DND-41 (cell line): ENCODE data around the gene PPP2R2B.

Source experiments
- ATAC-seq: fragments of 200-7000 bp; cut with Tn5 transposase; 3 replicates; pipeline ENCODE4 v1.9.1; 2021; ENCODE audit warnings: low read depth; ENCODE audit not compliant: insufficient read depth
- DNase-seq: peaks from one replicate; pipeline ENCODE4 v3.0.0-alpha.2; 2020
- H2AFZ ChIP-seq: 2 replicates; pipeline ENCODE4 v1.6.0; 2012; ENCODE audit warnings: low read depth, low read length
- H3K27ac ChIP-seq: 2 replicates; pipeline ENCODE4 v1.5.1; 2012; ENCODE audit warnings: low read length, inconsistent platforms
- H3K27me3 ChIP-seq: fragments of 200-600 bp; sonication (generic); 2 replicates; pipeline ENCODE4 v1.6.0; 2012; ENCODE audit warnings: low read length, mild to moderate bottlenecking, inconsistent platforms; ENCODE audit not compliant: insufficient read depth, poor library complexity
- H3K36me3 ChIP-seq: 2 replicates; pipeline ENCODE4 v1.5.1; 2012; ENCODE audit warnings: low read length, inconsistent platforms; ENCODE audit not compliant: insufficient read depth
- H3K4me1 ChIP-seq: 2 replicates; pipeline ENCODE4 v1.5.1; 2012; ENCODE audit warnings: mild to moderate bottlenecking, low read length; ENCODE audit not compliant: insufficient read depth
- H3K4me2 ChIP-seq: 2 replicates; pipeline ENCODE4 v1.6.0; 2012; ENCODE audit warnings: mild to moderate bottlenecking, moderate library complexity, low read length, inconsistent platforms; ENCODE audit not compliant: insufficient read depth
- H3K4me3 ChIP-seq, 2 experiments: fragments of 200-600 bp in 1 of 2; shearing (Covaris generic) in 1 of 2; 2 replicates each; pipeline ENCODE4 v1.5.1; 2012 to 2016; ENCODE audit warnings: inconsistent platforms in 2 of 2, low read length in 2 of 2, mild to moderate bottlenecking in 2 of 2, low read depth in 1 of 2, moderate library complexity in 1 of 2
- H3K79me2 ChIP-seq: 2 replicates; pipeline ENCODE4 v1.6.0; 2012; ENCODE audit warnings: low read length, inconsistent platforms; ENCODE audit not compliant: insufficient read depth
- H3K9ac ChIP-seq: 2 replicates; pipeline ENCODE4 v1.6.0; 2012; ENCODE audit warnings: low read depth, mild to moderate bottlenecking, inconsistent platforms, low read length, moderate library complexity
- H3K9me3 ChIP-seq: 2 replicates; pipeline ENCODE4 v1.5.1; 2012; ENCODE audit warnings: low read length, moderate library complexity, mild to moderate bottlenecking, inconsistent platforms; ENCODE audit not compliant: insufficient read depth, severe bottlenecking
- H4K20me1 ChIP-seq: 2 replicates; pipeline ENCODE4 v1.6.0; 2012; ENCODE audit warnings: low read length; ENCODE audit not compliant: insufficient read depth
- CTCF ChIP-seq: IDR thresholded peaks from 2 replicates; pipeline ENCODE4 v1.5.1; 2012; ENCODE audit warnings: borderline replicate concordance, low read length, moderate library complexity, mild to moderate bottlenecking; ENCODE audit not compliant: poor library complexity, severe bottlenecking; ENCODE audit errors: extremely low read depth
- EZH2 ChIP-seq: IDR thresholded peaks from 3 replicates; pipeline ENCODE4 v1.6.1; 2012; ENCODE audit warnings: borderline replicate concordance, low read depth, mild to moderate bottlenecking, moderate library complexity, low read length, inconsistent platforms; ENCODE audit not compliant: severe bottlenecking

PPP2R2B gene

GRCh38 chr5:146548781-146549449 is 329.6 kb downstream of the PPP2R2B start:
- H3K9ac ChIP-seq, result no peak overlapping the region
- no peaks in the 10 kb centered on the region for H4K20me1 ChIP-seq
- H3K27me3 ChIP-seq, result no peaks in the 10 kb centered on the region
- no peak overlapping the region for H2AFZ ChIP-seq
- H3K4me3 ChIP-seq, result no peak overlapping the region
- TF ChIP-seq EZH2 (no peak), CTCF (no peak)
- ATAC-seq, result no peak
- H3K4me1 ChIP-seq, result no peaks in the 10 kb centered on the region
- no peak overlapping the region for H3K27ac ChIP-seq
- H3K36me3 ChIP-seq, result no peaks in the 10 kb centered on the region
- DNase-seq, result no peak
- no peak overlapping the region for H3K4me2 ChIP-seq
- H3K9me3 ChIP-seq, result no peaks in the 10 kb centered on the region
- H3K79me2 ChIP-seq, result no peaks in the 10 kb centered on the region

DNA sequence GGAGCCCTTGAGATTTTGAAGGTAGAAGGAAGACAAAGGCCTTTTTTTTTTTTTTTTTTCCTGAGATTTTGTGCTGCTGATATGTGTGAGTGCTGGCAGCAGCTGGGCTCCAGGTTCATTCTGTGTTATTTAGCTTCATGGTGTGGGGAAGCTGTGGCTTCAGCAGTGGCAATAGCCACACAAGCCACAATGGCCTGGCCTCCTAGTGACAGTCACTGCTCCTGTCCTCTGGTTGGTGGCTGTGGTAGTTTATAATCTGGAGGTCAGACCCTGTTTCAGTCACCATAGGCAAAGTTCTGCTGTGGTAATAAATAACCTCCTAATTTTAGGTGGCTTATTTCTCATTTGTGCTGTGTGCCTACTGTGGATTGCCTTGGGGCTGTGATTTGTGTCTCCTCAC is 334.3 kb downstream of the PPP2R2B start:
- Histone ChIP-seq H3K36me3 (no peaks in the 10 kb centered on the region), H3K9me3 (no peaks in the 10 kb centered on the region), H3K27me3 (no peaks in the 10 kb centered on the region), H4K20me1 (no peaks in the 10 kb centered on the region), H3K27ac (no peak overlapping the region), H2AFZ (no peak overlapping the region), H3K4me3 (no peak overlapping the region), H3K79me2 (no peaks in the 10 kb centered on the region), H3K9ac (no peak overlapping the region), H3K4me1 (no peaks in the 10 kb centered on the region), H3K4me2 (no peak overlapping the region)
- DNase-seq (no peak), ATAC-seq (no peak)
- TF ChIP-seq EZH2 (no peak), CTCF (no peak)

GRCh38 chr5:146541958-146542849 is 336.4 kb downstream of the PPP2R2B start:
- Histone ChIP-seq H2AFZ (no peak overlapping the region), H3K36me3 (no peaks in the 10 kb centered on the region), H3K4me1 (no peaks in the 10 kb centered on the region), H3K9ac (no peak overlapping the region), H3K9me3 (no peaks in the 10 kb centered on the region), H3K27me3 (peaks cover 4% of the 10 kb centered on the region), H3K27ac (no peak overlapping the region), H4K20me1 (no peaks in the 10 kb centered on the region), H3K79me2 (no peaks in the 10 kb centered on the region), H3K4me3 (no peak overlapping the region), H3K4me2 (no peak overlapping the region)
- ATAC-seq (peak; percentile 94), DNase-seq (peak; percentile 67)
- no peak for TF ChIP-seq EZH2
- peak; percentile 90 for TF ChIP-seq CTCF
